ENCODE results near the gene HDGFL2. TPM values are rescaled to one million over a fixed set of nuclear protein-coding genes. Genes with fewer than 3 reads are reported as not detected.

HDGFL2 gene
- total and polyA plus RNA-seq, 2 of the 8 experiments (the other 6 are each of a cell fraction or from before 2014, with no cell fraction given), result 31.1 to 106 TPM

DNA sequence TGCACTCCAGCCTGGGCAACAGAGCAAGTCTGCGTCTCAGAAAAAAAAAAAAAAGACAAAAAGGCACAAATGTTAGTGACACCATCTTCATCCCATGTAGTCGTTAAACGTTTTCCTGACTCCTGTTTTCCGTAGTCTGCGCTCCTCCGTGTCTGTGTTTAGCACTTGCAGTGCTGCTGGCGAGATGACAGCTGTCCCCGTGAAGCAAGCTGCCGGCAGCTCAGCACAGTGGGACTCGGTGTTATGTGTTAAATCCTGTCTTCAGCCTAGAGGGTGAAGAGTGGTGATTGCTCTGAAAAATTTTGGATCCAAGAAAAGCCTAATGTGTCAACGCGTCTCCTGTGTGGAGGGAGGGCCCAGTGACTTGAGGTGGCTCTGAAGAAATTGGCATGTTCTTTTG lies 32.9 kb upstream of the HDGFL2 start:
- H3K36me3 ChIP-seq (ENCODE audit: control insufficient read depth in 2 of 4, insufficient read depth in 4 of 4, low read length in 3 of 4), result peaks cover 35 to 61% (median 54%) of the 10 kb centered on the region in 4 experiments
- H3K9me3 ChIP-seq (ENCODE audit: insufficient read depth in 2 of 2, low read depth in 1 of 2, low read length in 1 of 2), result no peaks in the 10 kb centered on the region
- H3K4me3 ChIP-seq (ENCODE audit: extremely low read depth in 1 of 4, insufficient read depth in 2 of 4, low read depth in 3 of 4, low read length in 4 of 4), result no peak overlapping the region
- ChIA-PET POLR2A (ENCODE audit: partially characterized antibody) (interaction anchor here (0.7 to 58.1 kb wide), 4 partner anchors 1 to 278 kb away, joined by 3 to 1590 read pairs (median 797); partner anchors contain the start of genes CHAF1A, SH3GL1 and UBXN6), CTCF (ENCODE audit: partially characterized antibody) (no interaction called here)
- no peaks in the 10 kb centered on the region for H3K27me3 ChIP-seq (replicated peaks in 1 of 4; ENCODE audit: control insufficient read depth in 3 of 4, extremely low read depth in 1 of 4, insufficient read depth in 3 of 4, low read length in 3 of 4)
- H2AK5ac ChIP-seq (ENCODE audit: low read depth, low read length), result no peak overlapping the region
- DNase-seq (ENCODE audit: low read depth in 1 of 2, low spot score in 2 of 2), result no peak
- peaks cover 23 to 40% of the 10 kb centered on the region in 2 experiments for H4K20me1 ChIP-seq (replicated peaks in 1 of 2; ENCODE audit: control insufficient read depth in 1 of 2, insufficient read depth in 2 of 2, low read length in 2 of 2)
- peaks cover 16% of the 10 kb centered on the region for H3K79me1 ChIP-seq (ENCODE audit: low read depth, low read length)
- H3K4me1 ChIP-seq (replicated peaks in 1 of 4; ENCODE audit: control insufficient read depth in 3 of 4, insufficient read depth in 4 of 4, low read length in 3 of 4), result peaks cover 0 to 2% (median 0%) of the 10 kb centered on the region in 4 experiments; a peak in 3 of 7 replicates
- H2BK5ac ChIP-seq (ENCODE audit: low read depth, low read length), result no peak overlapping the region
- H3K79me2 ChIP-seq (ENCODE audit: control insufficient read depth in 1 of 2, insufficient read depth in 2 of 2, low read length in 2 of 2), result peaks cover 0 to 11% of the 10 kb centered on the region in 2 experiments; a peak in 1 of 4 replicates
- H4K8ac ChIP-seq (ENCODE audit: extremely low read depth, insufficient read depth, low read length), result no peak overlapping the region
- H2AFZ ChIP-seq (ENCODE audit: low read length), result no peak overlapping the region
- H3K23ac ChIP-seq (ENCODE audit: insufficient read length), result no peak overlapping the region
- no peak overlapping the region for H4K5ac ChIP-seq (ENCODE audit: insufficient read length, low read depth, low read length)
- no peak overlapping the region for H2BK15ac ChIP-seq (ENCODE audit: low read length)
- H3K56ac ChIP-seq (replicated peaks; ENCODE audit: insufficient read length, low read depth, low read length), result no peak overlapping the region
- no peak overlapping the region for H2BK20ac ChIP-seq (ENCODE audit: low read length)
- H2BK12ac ChIP-seq (ENCODE audit: low read depth, low read length), result no peak overlapping the region
- no peak overlapping the region for H4K91ac ChIP-seq (replicated peaks; ENCODE audit: insufficient read length, low read length)
- no peak overlapping the region for H3K4ac ChIP-seq (replicated peaks; ENCODE audit: insufficient read length, low read depth, low read length)
- H3K18ac ChIP-seq (ENCODE audit: extremely low read depth, low read length), result no peak overlapping the region
- WGBS, 2 experiments (ENCODE audit: extremely low coverage in 1 of 2, insufficient coverage in 1 of 2, insufficient read length in 1 of 2, insufficient replicate concordance in 2 of 2, low coverage in 1 of 2, low lambda C conversion rate in 2 of 2, missing lambda C conversion rate in 1 of 2), result 95% methylated on average over 12 of the region's 12 CpGs; no CpG with 5 or more reads in 1 of the 2 experiments
- no peak overlapping the region for H2BK120ac ChIP-seq (replicated peaks; ENCODE audit: low read depth, low read length)
- FAIRE-seq, result no peak
- H3K4me2 ChIP-seq (ENCODE audit: insufficient read depth in 1 of 2, low read depth in 2 of 2, low read length in 2 of 2), result no peak overlapping the region
- no peak for TF ChIP-seq EP300 (IDR thresholded peaks at IDR 0.05; ENCODE audit: borderline replicate concordance in 1 of 2, low read depth in 2 of 2, low read length in 2 of 2)
- TF ChIP-seq CEBPB (IDR thresholded peaks at IDR 0.05; ENCODE audit: low read depth, low read length), result no peak
- no peak for TF ChIP-seq ATF2 (IDR thresholded peaks at IDR 0.05; ENCODE audit: low read length)
- TF ChIP-seq ASH2L (IDR thresholded peaks at IDR 0.05; ENCODE audit: low read length), result no peak
- TF ChIP-seq TBP (IDR thresholded peaks at IDR 0.05; ENCODE audit: low read depth, low read length), result no peak
- TF ChIP-seq YY1 (IDR thresholded peaks at IDR 0.05; ENCODE audit: low read depth, low read length), result no peak
- TF ChIP-seq TCF12 (IDR thresholded peaks at IDR 0.05; ENCODE audit: low read depth, low read length), result no peak
- 0 out of 2 replicates have a peak, but pooled peaks have one; percentile 7 for TF ChIP-seq POLR2AphosphoS5 (IDR thresholded peaks at IDR 0.05; ENCODE audit: low read depth, low read length)
- TF ChIP-seq SRF (IDR thresholded peaks at IDR 0.05; ENCODE audit: low read depth, low read length), result no peak
- H3K9ac ChIP-seq (replicated peaks in 1 of 4; ENCODE audit: extremely low read depth in 1 of 4, low read depth in 3 of 4, low read length in 3 of 4), result no peak overlapping the region
- no peaks in the 10 kb centered on the region for H3K23me2 ChIP-seq (ENCODE audit: low read depth, low read length)
- H3K27ac ChIP-seq (ENCODE audit: low read depth, low read length), result no peak overlapping the region
- no peak overlapping the region for H3K14ac ChIP-seq (ENCODE audit: insufficient read length)
